NK-92 treated with Interleukin-12 subunit alpha and Interleukin-12 subunit beta, amount 100 ng/mL, for 24 hours (cell line): ENCODE results near the gene GPR141.

Experiments used
- DNase-seq: peaks from one replicate; lab custom pipeline; 2025; lab: John Stamatoyannopoulos, UW

The GPR141 gene

DNA sequence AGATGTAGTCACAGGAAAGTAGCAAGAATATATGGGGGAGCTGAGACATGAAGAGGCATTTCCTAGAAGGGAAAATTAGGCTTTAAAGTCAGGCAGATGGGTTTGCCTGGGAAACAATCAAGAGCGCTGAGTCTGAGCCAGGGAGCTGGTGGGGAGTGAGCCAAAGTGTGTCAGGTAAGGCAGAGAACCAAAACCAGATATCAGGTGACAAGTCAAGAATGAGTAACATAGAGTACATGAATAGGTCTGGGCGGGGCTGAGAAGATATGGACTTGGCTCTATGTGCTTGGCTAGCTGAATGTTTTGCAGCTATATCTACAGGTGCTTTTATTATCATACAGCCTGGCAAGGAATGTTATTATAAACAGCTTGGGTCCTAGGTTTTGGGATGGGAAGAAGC, 49.3 kb downstream of the GPR141 start:
- no peak for DNase-seq

DNA sequence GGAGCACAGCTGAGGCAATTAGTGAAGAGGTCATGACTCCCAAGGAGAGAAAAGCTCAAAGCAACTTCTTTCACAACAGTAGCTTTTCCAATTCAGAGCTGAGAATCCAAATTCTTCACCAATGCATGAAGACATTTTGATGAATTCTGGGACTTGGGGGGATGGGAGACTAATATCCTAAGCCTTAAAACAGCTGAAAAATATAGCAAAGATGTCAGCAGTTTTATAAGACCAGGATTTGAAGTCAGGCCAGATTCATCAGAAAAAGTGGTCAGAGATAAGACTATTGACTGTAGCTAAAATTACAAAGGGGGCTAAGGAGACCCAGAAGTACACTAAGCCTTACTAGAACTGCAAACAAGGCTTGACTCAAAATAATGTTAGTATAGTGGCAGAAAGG, 51.6 kb downstream of the GPR141 start:
- no peak for DNase-seq

DNA sequence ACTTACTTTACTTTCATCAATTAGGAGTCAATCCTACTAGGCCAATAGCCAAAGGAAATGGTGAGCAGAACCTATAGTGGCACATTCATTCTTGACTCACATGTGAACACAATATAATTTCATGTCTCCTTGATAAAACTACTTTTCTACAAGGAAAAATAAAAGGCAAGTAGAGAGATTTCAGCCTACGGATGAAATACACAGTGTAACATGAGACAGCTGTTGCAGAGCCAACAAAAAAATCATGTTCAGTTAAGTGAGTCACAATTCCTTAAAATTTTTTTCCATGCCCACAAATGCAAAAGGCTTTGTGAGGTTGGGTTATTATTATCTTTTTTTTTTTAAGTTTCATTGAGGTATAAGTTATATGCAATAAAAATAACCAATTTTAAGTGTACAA, 54.8 kb downstream of the GPR141 start:
- DNase-seq = no peak

DNA sequence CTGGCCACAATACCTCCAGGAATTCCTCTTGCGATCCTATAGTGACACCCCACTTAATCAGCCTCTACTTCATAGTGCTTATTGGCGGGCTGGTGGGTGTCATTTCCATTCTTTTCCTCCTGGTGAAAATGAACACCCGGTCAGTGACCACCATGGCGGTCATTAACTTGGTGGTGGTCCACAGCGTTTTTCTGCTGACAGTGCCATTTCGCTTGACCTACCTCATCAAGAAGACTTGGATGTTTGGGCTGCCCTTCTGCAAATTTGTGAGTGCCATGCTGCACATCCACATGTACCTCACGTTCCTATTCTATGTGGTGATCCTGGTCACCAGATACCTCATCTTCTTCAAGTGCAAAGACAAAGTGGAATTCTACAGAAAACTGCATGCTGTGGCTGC, 56.8 kb downstream of the GPR141 start:
- DNase-seq = no peak

DNA sequence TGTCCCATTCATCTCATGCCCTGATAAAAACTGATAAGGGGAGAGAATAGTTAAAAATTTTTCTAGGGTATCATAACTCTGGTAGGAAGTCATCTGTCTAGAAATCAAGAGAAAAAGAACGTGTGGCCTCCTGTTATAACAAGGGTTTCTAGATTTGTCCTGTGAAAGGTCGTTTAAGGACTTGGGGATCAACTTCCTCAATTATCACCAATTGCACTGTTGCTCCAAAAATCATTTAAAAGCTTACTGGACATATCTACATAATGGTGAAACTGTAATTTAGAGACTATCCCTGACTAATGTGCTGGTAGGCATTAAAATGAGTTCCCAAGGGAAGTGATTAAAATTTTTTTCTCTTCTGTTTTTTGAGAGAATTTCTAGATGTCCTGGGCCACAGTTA, 58.2 kb downstream of the GPR141 start:
- no peak for DNase-seq

DNA sequence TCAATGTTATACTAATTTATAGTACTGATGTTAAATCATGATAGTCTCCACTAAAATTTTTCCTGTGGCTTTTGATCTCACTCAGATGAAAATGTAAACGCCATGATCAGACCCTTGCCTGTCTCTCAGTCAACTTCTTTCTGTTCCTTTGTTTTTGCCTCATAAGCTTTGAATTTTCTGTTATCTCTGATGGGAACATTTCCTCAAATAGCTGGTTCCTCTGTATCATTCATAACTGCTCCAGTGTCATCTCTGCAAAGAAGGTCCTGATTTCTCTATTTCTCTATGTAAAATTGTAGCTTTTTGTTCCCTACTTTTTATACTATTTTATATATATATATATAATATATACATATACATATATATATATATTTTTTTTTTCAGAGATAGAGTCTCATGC, 67.5 kb downstream of the GPR141 start:
- DNase-seq = no peak

DNA sequence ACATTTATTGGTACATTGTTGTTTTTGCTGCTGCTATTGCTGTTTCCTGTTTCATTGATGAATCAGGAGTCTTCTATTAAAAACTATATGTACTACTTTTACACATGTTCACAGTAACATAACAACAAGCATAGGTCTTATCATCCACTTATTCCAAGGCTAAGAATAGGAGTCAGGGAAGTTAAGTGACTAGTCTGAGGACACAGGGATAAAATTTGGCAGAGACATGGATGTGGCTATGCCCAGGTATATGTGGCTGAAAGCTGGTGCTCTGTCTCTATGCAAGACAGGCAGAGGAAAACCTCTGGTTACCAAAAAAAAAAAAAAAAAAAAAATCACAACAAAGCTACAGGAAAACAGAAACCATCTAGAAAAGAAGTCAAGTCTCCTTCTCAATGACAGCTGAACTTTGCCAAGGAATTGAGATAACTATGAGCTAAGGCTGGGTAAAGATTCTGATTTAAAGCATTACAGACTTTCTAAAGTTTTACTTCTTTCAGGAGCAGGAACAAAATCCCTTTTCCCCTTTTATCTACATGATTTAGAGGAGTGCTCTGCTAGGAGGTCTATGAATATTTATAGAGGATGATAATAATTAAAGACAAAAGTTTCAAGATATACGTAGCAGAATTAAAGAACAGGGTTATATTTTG, 70.0 kb downstream of the GPR141 start:
- DNase-seq = no peak

DNA sequence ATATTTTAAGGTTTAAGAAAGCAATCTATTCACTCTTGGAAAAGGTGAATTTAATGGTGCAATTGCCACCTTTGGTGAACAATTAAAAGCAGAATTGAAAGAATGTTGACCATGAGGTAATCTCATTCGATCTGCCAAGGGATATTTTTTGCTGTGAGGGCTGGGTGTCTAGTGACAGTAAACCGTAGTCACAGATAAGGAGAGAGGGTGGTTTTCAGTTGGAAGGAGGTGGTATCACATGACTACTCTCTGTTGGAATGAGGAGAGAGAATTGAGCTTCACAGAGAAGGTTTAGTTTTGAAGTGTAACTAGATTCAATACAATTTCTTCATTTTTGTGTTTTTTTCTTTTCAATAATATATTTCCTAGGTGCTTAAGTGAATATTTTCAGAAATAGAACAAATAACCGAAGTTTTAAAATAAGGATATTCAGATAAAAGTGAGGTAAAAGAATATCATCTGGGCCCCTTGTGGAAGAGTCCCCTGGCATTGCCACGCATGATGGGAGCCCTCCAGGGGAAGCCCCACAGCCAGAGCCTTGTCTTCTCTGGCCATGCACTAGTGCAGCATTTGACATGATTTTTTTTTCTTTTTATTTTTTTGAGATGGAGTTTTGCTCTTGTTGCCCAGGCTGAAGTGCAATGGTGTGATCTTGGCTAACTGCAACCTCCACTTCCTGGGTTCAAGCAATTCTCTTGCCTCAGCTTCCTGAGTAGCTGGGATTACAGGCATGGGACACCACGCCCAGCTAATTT, 73.4 kb downstream of the GPR141 start:
- no peak for DNase-seq

DNA sequence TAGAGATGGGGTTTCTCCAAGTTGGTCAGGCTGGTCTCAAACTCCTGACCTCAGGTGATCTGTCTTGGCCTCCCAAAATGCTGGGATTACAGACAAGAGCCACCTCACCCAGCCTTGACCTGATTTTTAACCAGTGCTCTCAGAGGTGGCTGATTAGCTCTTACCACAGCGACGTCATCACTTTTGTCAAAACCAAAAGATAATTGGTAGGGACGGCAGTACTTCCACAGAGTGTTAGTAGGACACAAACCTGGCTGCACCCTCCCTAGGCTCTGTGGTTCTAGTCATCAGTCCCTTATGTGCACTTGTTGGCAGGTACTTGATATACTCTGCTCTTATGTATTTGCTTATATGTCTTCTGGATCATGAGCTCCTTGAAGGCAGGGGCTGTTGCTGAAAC, 74.0 kb downstream of the GPR141 start:
- no peak for DNase-seq

DNA sequence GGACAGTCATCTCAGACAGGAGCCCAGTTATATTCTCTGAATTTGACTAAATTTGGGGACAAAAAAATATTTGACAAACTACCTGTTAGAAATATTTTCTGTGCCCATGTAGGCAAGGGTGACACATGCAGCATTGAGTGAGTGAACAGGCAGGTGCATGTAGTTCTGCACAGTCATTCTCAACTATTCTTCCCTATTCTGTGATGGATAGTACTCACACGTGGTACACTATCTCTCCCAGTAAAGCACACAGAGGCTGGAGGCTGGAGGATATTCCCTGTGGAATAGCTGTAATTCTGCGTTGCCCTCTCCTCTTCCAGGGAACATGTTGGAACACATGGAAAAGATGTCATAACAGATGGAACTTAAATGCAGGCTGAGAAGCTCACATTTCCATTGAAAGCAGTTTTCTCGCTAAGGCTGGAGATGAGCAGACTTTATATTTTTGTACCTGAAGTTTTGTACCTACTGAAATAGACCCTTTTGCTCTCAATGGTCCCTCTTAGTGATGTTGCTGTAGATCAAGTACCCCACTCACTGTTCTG, 75.0 kb downstream of the GPR141 start:
- no peak for DNase-seq

DNA sequence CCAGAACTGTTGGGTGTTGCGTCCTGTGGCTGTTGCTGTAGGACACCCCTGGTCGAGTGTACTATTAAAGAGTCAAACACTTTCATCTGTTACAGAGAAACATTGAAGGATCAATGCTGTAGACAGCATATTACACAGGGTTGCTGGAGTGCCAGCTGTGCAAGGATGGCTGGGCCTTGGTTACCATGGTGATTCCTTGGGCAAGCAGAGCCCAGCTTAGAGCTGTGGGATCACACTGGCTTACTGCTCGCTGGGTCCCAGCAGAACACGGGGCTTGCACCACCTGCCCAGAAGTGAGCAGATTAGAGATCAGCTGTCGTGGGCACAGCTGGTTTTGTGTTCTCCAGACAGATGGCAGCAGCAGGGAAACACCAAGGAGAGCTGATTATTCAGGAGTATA, 76.0 kb downstream of the GPR141 start:
- DNase-seq = no peak

DNA sequence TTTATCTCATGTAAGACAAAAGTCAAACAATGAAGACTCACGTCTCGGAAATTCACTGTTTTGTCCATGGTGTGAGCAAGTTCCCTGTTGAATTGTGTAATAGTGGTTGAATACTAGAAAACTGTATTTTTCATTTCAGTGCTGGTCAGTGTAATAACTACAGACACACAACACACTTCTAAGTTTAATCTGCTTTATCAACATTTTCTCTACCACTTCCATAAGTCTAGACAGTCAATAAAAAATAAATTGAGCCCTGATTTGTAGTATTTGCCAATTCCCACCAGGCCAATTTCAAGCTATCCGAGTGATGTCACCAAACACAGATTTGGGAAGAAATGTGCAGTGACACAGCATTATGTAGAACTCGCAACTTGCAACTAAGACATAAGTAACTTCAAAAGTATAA, 81.9 kb downstream of the GPR141 start:
- no peak for DNase-seq

DNA sequence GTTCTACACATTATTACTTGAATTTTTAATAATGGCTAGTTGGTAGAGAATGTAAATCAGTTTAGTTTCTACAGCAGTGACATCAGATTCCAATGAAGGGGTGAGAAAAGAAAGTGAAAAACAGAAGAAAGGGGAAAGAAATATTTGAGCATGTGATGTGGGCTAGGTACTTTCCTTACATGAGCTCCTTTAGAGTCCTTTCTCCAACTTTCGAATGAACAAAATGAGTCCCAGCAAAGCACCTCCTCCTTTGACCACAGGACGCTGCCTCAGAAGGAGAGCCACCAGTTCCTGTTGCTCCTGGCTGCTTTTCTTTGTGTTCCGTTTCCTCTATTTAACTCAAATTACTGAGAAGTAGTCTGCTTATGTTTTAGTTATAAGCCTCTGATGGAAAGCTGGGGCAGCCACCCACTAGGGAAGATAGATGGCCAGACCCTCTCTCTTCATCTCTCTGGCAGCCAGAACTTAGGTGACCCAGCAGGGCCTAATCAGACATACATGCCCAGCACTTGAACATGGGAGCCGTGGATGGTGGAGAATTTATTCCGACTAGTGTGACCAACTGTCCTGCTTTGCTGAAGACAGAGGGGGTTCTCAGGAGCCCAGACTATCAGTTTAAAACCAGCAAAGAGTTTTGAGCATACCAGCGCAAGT, 82.4 kb downstream of the GPR141 start:
- no peak for DNase-seq

DNA sequence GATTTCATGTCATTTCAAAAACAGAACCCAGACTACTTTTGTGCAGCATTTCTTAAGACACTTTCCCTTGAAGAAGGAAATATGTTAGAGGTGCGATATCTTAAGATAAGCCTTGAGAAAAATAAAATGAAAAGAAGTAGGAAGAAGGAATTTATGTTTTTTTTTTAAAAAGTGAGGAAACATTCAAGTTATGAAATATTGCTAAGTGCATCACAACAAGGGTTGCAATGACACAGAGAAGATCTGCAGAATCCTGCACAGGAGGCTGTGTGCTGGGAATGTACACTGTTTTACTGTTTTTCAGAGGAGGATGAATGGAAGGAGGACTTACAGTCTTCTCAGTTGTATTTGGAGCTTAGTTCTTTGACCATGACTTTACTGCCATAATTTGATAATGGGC, 85.0 kb downstream of the GPR141 start:
- DNase-seq = no peak

DNA sequence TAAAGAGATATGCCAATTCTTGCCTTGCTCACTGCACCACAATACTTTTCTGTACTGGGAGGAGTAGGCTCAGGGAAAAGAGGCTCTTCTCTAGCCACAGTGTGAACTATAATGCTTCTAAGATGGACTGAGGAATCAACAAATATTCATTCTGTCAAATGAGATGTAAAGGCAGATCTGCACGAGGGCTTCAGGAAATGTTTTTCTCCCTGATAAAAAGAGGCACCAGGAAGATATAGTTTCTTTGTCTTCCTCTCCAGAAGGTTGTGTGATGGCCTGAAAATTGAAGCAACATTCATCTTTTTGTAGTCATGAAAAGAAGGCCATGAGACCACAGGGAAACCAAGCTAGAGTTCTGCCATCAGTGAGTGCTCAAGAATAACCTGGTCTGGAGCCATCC, 85.7 kb downstream of the GPR141 start:
- no peak for DNase-seq

DNA sequence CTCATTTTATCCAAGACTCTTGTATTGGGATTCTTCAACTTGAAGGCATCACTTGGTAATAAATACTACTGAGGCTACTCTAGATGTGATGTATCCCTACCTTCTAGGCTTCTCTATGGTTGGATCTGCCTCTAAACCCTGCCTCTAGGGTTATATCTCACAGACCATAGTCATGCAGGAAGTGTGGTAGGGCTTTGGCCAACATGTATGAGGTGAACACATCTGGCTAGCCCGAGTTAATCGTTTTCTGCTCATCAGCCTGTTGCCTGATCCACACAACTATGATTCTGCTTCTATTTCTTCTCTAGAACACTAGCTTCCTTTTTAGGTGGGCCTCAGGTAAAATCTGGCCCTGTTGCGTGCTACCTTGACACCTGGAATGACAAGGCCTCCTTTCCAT, 86.2 kb downstream of the GPR141 start:
- no peak for DNase-seq

DNA sequence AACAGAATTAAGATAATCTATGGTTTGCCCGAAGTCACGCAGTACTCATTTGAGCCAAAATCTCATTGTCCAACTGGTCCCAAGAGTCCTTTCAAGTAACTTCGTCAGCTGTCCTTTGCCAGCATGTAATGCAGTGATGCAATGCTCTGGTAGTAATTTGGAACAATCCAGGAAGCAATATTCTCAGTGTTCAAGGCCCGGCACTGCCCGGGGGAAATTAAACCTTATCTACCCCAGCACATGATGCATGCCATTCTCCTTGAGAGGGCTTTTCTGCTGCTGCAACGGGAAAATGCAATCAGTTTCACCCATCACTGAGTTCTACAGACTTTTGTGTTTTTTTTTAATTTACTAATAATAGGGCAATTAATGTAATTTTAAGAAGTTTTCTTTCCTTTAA, 87.3 kb downstream of the GPR141 start:
- DNase-seq = no peak

DNA sequence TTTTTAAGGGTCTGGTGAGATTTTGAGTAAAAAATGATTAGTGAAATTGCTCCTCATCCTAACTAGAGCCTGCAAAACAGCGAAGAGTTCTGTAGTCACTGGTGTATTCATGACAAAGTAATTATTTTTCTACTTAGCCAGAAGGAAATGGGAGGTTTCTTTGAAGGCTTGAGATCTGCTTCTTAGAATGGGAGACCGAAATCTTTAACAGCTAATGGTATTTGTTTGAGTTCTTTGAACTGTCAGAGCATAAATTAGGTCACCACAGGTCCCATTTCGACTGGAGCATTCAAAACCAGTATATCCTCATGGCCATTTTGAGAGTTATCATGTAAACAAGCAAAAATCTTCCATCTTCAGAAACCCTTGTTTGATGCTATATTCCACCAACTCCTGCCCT, 87.8 kb downstream of the GPR141 start:
- DNase-seq = no peak

DNA sequence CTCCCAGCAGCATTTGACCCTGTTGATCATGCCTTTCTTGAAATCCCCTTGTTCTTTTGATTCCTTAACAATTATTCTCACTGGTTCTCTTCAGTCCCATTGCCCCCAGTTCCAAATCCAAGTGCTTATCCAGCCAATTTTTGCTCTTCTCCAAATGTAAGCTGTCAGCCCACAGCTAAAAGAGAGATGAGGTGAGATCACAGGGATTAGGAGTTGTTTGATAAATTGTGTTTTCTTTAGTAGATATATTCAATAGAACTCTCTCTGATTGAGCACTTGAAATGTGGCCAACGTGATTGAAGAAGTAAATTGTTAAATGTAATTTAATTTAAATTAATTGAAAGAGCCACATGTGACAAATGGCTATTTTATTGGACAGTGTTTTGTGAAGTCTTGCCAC, 88.2 kb downstream of the GPR141 start:
- DNase-seq = no peak

DNA sequence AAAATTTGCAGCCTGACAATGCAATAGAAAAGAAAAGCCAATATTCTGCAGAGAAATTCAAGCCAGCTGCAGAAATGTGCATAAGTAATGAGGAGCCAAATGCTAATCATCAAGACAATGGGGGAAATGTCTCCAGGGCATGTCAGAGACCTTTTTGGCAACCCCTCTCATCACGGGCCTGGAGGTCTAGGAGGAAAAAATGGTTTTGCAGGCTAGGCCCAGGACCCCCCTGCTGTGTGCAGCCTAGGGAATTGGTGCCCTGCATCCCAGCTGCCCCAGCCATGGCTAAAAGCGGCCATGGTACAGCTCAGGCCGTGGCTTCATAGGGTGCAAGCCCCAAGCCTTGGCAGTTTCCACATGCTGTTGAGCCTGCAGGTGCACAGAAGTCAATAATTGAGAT, 92.4 kb downstream of the GPR141 start:
- no peak for DNase-seq

DNA sequence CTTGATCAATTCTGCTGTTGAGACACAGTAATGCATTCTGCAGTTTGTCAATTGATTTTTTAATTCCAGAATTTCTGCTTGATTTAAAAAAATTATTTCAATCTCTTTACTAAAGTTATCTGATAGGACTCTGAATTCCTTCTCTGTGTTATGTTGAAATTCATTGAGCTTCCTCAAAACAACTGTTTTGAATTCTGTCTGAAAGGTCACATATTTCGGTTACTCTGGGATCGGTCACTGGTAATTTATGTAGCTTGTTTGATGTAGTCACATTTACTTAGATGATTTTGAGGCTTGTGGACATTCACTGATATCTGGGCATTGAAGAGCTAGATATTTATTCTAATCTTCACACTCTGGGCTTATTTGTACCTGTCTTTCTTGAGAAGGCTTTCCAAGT, 97.6 kb downstream of the GPR141 start:
- DNase-seq = no peak

DNA sequence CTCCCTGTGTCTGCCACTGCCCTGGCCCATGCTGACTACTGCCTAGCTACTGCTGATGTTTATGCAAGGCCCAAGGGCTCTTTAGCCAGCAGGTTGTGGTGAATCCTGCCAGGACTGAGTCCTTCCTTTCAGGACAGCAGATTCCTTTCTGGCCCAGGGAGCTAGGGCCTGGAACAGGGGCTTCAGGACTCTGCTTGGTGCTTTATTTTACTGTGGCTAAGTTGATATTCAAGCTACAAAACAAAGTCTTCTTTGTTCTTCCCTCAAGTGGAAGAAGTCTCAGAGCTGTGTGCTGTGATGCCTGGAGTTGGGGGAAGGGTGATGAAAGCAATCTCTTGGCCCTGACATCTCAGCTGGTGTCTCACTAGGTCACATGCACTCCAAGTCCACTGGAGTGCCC, 98.6 kb downstream of the GPR141 start:
- no peak for DNase-seq

DNA sequence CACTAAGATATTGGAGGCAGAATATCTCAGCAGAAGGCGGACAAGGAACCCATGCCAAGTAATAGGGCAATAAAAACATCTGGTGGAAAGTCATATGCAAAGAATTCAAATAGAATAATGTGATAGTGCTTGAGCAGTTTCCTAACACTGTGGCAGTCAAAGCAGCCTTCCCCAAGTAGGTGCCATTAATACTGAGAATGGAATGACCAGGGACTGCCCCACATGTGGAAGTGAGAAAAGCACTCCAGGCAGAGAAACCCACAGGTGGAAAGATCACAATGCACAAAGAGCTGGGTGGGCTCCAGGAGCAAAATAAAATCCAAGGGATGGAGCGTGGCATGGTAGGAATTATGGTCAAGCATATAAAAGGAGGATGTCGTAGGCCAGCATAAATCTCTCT, 100.4 kb downstream of the GPR141 start:
- DNase-seq = no peak
